HepG2 (cell line): ENCODE measurements around the gene RETREG2. TPM values are rescaled to one million over a fixed set of nuclear protein-coding genes. Genes with fewer than 3 reads are reported as not detected.

ENCODE experiments used
- ATAC-seq: fragments of 200-7000 bp; cut with Tn5 transposase; 3 replicates; pipeline ENCODE4 v1.9.1; 2020; ENCODE audit warnings: mild to moderate bottlenecking, moderate library complexity
- BruUV-seq: library from RNA; stranded (reverse); fragments of 400-500 nt; replicated peaks from 2 replicates; lab custom pipeline; 2021; lab: Mats Ljungman, UMichigan
- CTCF ChIA-PET: fragments of 300-600 bp; formaldehyde crosslinking; extraction: SDS; loops from one replicate; lab custom pipeline; 2021; ENCODE audit warnings: low total read pairs, inconsistent platforms, low intra/inter-chr PET ratio; lab: Yijun Ruan, JAX
- POLR2A ChIA-PET: fragments of 350-600 bp; sonication (Branson Sonifier 250); formaldehyde crosslinking; loops from one replicate; lab custom pipeline; 2020; ENCODE audit warnings: antibody characterized with exemption, inconsistent platforms; lab: Yijun Ruan, JAX
- DNase-seq: peaks from one replicate; pipeline ENCODE4 v3.0.0-alpha.2; 2015; ENCODE audit warnings: low spot score
- FAIRE-seq: peaks from 3 replicates; lab custom pipeline; 2011; peaks lifted over from hg19 to GRCh38; lab: Jason Lieb, UNC
- H2AFZ ChIP-seq: one replicate; pipeline ENCODE4 v1.6.1; 2011; ENCODE audit warnings: low read length, inconsistent platforms
- H3K27ac ChIP-seq: fragments of 300-600 bp; 3 replicates; pipeline ENCODE4 v1.8.0; 2011; ENCODE audit warnings: mixed run types, mild to moderate bottlenecking, mixed read lengths, low read length, inconsistent platforms; ENCODE audit not compliant: insufficient read depth; ENCODE audit errors: extremely low read length
- H3K27me3 ChIP-seq, 2 experiments: fragments of 200-600 bp in 1 of 2; 2 replicates in 1 of 2; 3 replicates in 1 of 2; pipeline versions ENCODE4 v1.6.0 to v1.8.0; 2011; ENCODE audit warnings: low read length in 2 of 2, mild to moderate bottlenecking in 2 of 2, moderate library complexity in 2 of 2, inconsistent platforms in 1 of 2; ENCODE audit not compliant: insufficient read depth in 2 of 2, control insufficient read depth in 1 of 2
- H3K36me3 ChIP-seq, 2 experiments: fragments of 200-600 bp in 1 of 2; replicated peaks in 1 of 2; 2 replicates in 1 of 2; 3 replicates in 1 of 2; pipeline versions ENCODE4 v1.5.1 to v1.8.0; 2011; ENCODE audit warnings: low read length in 2 of 2, inconsistent platforms in 1 of 2; ENCODE audit not compliant: insufficient read depth in 2 of 2, control insufficient read depth in 1 of 2
- H3K4me1 ChIP-seq: 2 replicates; pipeline ENCODE4 v1.5.1; 2012; ENCODE audit warnings: low read length, inconsistent platforms; ENCODE audit not compliant: insufficient read depth
- H3K4me2 ChIP-seq: 2 replicates; pipeline ENCODE4 v1.6.0; 2011; ENCODE audit warnings: low read depth, low read length, inconsistent platforms
- H3K4me3 ChIP-seq, 3 experiments: fragments of 200-600 bp in 1 of 3; sonication (generic), shearing (Covaris generic) in 1 of 3; replicated peaks in 1 of 3; 2 replicates each; pipeline ENCODE4 v1.5.1; 2011 to 2016; ENCODE audit warnings: low read length in 3 of 3, inconsistent platforms in 2 of 3, low read depth in 2 of 3, mild to moderate bottlenecking in 2 of 3, control low read depth in 1 of 3, mixed read lengths in 1 of 3; ENCODE audit not compliant: insufficient read depth in 1 of 3
- H3K79me2 ChIP-seq: one replicate; pipeline ENCODE4 v1.6.1; 2011; ENCODE audit warnings: low read length, inconsistent platforms; ENCODE audit not compliant: insufficient read depth
- H3K9ac ChIP-seq: 2 replicates; pipeline ENCODE4 v1.6.0; 2011; ENCODE audit warnings: mild to moderate bottlenecking, low read depth, low read length, inconsistent platforms; ENCODE audit not compliant: insufficient read depth
- H3K9me3 ChIP-seq: 2 replicates; pipeline ENCODE4 v1.5.1; 2012; ENCODE audit warnings: mild to moderate bottlenecking, low read length
- H4K20me1 ChIP-seq: 2 replicates; pipeline ENCODE4 v1.6.0; 2011; ENCODE audit warnings: inconsistent platforms, mild to moderate bottlenecking, low read length, moderate library complexity; ENCODE audit not compliant: insufficient read depth
- HOXA9 ChIP-seq: sonication (generic); formaldehyde crosslinking; IDR thresholded peaks from 2 replicates; pipeline ENCODE4 v1.8.1; 2022; ENCODE audit warnings: missing genetic modification reagents, mild to moderate bottlenecking, moderate library complexity, borderline replicate concordance
- SMAD9 ChIP-seq: sonication (generic); formaldehyde crosslinking; IDR thresholded peaks from 2 replicates; pipeline ENCODE4 v1.5.1; 2020; ENCODE audit warnings: mild to moderate bottlenecking, missing genetic modification reagents
- YEATS4 ChIP-seq: sonication (generic); formaldehyde crosslinking; IDR thresholded peaks from 2 replicates; pipeline ENCODE4 v1.4.0; 2020; ENCODE audit warnings: missing genetic modification reagents, borderline replicate concordance
- ZEB1 ChIP-seq: IDR thresholded peaks from 2 replicates; pipeline ENCODE4 v1.6.1; 2012; ENCODE audit warnings: mild to moderate bottlenecking, low read depth, inconsistent platforms; ENCODE audit not compliant: insufficient replicate concordance
- ZNF225 ChIP-seq: sonication (generic); formaldehyde crosslinking; IDR thresholded peaks from 2 replicates; pipeline ENCODE4 v1.4.0; 2020; ENCODE audit warnings: mild to moderate bottlenecking, missing genetic modification reagents
- in situ Hi-C: cut with HindIII; loops from 2 replicates; pipeline ENCODE4 v1.10.0; 2017; ENCODE audit warnings: low pct_unique_long_range_greater_than_20kb; ENCODE audit not compliant: extremely low pct_ligation_motif_present
- intact Hi-C: fragments of 100-400 bp; cut with micrococcal nuclease; formaldehyde crosslinking; loops from one replicate; pipeline ENCODE4 v1.10.0; 2022; ENCODE audit not compliant: unreplicated experiment
- polyA plus RNA-seq, 8 experiments: library from polyadenylated mRNA; depleted of rRNA in 3 of 8; stranded (reverse) in 7 of 8; unstranded in 1 of 8; fragments of >200 nt; fragmentation: Illumina TruSeq in 4 of 8; extraction: Trizol in 4 of 8; gene quantifications; 2 replicates each; pipeline versions ENCODE4 v1.2.1 to v1.2.3, GENCODE V29; 2011 to 2016; ENCODE audit warnings: low read depth in 4 of 8, missing spikeins in 1 of 8, mixed read lengths in 1 of 8; ENCODE audit not compliant: insufficient read depth in 1 of 8
- total RNA-seq, 5 experiments: library from RNA; depleted of rRNA; stranded (reverse); fragments of >200 nt; fragmentation: Illumina TruSeq; extraction: Trizol; gene quantifications; 2 replicates each; pipeline ENCODE4 v1.2.3, GENCODE V29; 2016; ENCODE audit warnings: low read depth in 1 of 5

The RETREG2 gene
- total and polyA plus RNA-seq, 2 of the 13 experiments (the other 11 are each of a cell fraction or from before 2014, with no cell fraction given), result 86.0 to 134 TPM

- TF ChIP-seq HOXA9 (CRISPR knock-in tag) (no peak), ZEB1 (no peak)
- TF ChIP-seq, all 625 proteins: peak for 0
These were observed 9.5 kb upstream of the RETREG2 start (continued) for GRCh38 chr2:219168526-219168925.

GRCh38 chr2:219168932-219169331, 9.1 kb upstream of the RETREG2 start:
- Histone ChIP-seq H4K20me1 (no peaks in the 10 kb centered on the region), H3K4me1 (peaks cover 17% of the 10 kb centered on the region), H3K27me3 (peaks cover 0 to 2% of the 10 kb centered on the region in 2 experiments; a peak in 1 of 5 replicates), H3K9me3 (no peaks in the 10 kb centered on the region), H3K36me3 (peaks cover 4 to 11% of the 10 kb centered on the region in 2 experiments), H3K79me2 (no peaks in the 10 kb centered on the region), H3K9ac (no peak overlapping the region), H3K27ac (no peak overlapping the region), H3K4me2 (no peak overlapping the region), H2AFZ (no peak overlapping the region), H3K4me3 (no peak overlapping the region)
- CTCF ChIA-PET, result no interaction called here
- in situ Hi-C loops (no loop called here), intact Hi-C loops (no loop called here)
- FAIRE-seq, result no peak
- DNase-seq, result no peak
- BruUV-seq, result no TSS peak
- no peak for ATAC-seq
- TF ChIP-seq ZNF225 (CRISPR knock-in tag) (no peak), YEATS4 (CRISPR knock-in tag) (no peak), SMAD9 (CRISPR knock-in tag) (no peak)
- POLR2A ChIA-PET, result interaction anchor here (1.2 to 10.4 kb wide), 3 partner anchors 8 to 76 kb away, joined by 3 to 227 read pairs (median 6); partner anchors contain the start of genes CNPPD1, GLB1L, STK16 and ZFAND2B
